Stimulated activated CD8-positive, alpha-beta memory T cell treated with anti-CD3 and anti-CD28 coated beads, Interleukin-4, amount 100 ng/mL, for 1 hour (primary cell): ENCODE measurements around the gene TTC33.
"Not testable (repeated sequence)": the region's sequence is repeated elsewhere in the genome, so short reads cannot be mapped to it uniquely, and the experiment has no call there.

Experiments
- DNase-seq, 2 donors: peaks; one replicate each; pipeline ENCODE4 v3.0.0-alpha.2; 2020; ENCODE audit warnings: low read depth in 2 of 2, low spot score in 1 of 2

Gene TTC33

DNA sequence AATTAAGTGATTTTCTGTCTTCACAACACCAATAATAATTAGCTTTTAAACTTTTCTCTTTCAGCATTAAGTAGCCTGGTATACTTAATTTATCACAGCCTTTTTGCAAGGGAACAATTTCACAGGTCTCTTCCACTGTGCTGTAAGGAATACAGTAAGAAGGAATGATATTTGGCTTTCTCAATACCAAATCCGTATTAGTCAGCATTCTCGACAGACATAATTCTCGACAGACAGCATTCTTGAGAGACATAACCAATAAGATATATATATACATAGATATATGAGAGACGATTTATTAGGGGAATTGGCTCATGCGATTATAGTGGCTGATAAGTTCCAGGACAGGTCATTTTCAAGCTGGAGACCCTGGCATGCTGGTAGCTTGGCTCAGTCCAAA is 24.4 kb upstream of the TTC33 start:
- DNase-seq = no peak

DNA sequence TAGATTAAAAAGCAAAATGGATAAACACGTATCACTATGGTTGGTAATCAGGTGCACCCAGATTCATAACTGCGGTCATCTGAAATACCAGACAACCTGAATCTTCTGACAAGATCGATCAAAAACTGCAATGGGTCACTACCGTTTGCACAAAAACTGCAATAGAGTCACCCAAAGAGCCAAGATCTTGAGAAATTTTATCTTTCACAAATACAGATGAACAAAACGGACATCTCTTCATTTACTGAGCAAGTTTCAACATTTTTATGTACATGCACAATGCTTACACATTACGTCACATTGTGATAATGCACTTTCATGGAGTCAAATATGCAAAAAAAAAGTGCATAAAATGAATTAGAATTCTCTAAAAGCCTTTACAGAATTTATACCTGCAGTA is 23.8 kb upstream of the TTC33 start:
- no peak for DNase-seq

DNA sequence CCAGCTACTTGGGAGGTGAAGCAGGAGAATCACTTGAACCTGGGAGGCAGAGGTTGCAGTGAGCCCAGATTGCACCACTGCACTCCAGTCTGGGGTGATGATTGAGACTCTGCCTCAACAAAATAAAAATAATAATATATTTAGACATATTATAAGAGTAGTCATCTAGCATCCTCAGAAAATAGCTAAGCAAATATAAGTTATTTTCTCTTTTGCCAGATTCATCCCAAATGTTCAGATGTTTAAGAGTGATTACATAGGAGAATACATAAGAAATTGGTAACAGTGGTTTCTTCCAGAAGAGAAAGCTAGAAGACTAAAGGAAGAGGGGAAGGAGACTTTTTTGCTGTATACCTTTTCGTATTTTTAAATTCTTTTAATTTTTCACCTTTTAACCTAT is 22.4 kb upstream of the TTC33 start:
- DNase-seq = no peak

DNA sequence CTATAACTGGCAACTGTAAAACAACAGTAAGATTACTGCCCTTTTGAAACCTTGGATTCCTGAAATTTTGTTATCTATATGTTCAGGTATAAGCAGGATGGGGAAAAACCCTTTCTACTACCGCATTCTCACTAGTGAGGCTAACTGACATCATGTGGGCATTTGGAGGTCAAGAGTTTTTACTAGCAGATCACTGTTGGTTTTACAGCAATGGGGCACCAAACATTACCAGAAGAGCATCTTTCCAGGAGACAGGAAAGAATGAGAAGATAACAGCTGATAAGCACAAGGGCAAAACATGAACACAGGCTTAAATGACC is 20.9 kb upstream of the TTC33 start:
- no peak for DNase-seq

DNA sequence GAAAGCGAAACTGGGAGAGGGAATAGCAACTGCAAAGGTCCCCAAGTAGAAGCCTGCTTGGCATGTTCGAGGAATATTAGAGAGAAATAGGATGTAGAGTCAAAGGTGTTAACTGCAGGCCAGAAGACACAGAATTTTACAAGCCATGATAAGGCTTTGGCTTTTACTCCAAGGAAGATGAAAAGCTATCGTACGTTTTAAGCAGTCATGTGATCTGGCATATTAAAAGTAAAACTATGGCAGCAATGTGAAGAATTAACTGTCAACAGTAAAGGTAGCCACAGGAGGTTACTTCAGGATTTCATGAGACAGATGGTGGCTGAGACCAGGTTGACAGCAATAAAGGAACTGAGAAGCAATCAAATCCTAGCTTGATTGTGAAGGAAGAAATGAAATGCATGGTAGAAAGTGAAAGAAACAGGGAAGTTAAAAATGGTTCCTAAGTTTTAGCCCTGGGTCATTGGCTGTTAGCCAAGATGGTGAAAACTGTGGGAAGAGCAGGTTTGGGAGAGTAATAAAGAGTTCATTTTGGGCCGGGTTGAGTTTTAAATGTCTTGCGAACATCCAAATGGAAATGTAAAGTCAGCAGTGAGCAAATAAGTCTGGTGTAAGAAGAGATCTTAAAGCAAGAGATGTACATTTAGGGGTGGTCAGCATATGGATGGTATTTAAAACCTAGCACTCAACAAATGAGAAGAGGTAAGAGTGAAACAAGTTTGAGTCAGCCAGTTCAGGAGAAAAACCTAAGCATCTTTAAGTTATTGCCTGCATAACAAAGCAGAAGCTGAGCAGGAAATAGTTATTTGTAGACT is 20.3 kb upstream of the TTC33 start:
- DNase-seq = no peak

DNA sequence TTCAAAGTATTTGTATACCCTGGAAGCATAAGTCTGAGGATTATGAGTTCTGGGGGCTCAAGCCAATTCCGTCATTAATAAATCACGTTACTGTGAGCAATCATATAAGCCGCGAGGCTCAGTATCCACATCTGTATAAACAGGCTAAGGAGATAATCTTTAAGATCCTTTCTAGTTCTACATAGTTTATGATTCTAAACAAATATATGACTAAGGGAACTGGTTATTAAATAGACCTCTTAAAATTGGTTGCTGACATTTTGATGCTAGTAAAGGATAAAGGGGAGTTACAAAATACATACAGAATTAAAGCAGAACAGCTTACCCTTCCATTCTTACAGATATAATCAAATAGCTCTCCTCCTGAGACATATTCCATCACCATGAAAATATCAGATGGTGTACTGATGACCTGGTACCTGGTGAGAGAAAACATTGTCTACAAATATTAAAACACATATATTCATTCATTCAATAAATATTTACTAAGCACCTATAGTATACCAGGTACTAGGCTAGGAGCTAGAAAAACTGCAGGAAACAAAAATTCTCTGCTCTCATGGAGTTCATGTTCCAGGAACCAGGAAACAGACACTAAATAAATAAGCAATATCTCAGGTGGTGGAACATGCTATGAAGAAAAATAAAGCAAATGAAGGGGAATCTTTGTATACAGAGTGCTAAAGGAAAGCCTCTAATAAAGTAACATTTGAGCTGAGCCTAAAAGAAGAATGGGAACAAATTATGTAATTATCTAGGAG is 19.5 kb upstream of the TTC33 start:
- DNase-seq = no peak

DNA sequence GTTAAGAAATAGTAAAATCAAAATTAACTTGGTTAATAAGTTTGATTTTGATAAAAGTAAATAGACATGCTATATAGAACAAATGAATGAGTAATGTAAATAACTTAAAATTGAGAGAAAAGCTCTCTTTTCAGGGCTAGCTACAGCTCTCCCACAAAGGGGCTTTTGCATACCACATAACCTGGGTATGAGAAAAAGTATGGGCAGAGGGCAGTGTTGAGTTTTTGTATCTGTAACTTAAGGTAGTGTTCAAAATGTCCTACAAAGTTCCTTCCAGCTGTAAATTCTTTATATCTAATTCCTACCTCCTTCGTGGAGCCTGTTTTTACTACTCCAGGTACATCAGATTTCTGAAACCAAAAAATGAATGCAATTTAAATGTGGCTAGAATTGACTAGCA is 18.9 kb upstream of the TTC33 start:
- DNase-seq = no peak

DNA sequence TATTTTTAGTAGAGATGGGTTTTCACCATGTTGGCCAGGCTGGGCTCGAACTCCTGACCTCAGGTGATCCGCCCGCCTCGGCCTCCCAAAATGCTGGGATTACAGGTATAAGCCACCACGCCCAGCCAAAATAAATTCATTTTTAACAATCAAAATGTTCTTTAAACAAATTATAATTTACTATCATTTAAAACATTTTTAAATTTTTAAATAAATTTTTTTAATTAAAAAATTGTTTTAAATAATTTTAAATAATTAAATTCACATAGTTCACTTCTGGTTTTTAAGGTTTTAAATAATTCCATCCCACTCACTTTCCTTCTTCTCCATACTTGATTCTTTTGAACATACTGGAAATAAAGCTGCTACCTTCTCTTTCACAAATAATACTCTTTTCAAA is 15.0 kb upstream of the TTC33 start:
- DNase-seq = no peak

DNA sequence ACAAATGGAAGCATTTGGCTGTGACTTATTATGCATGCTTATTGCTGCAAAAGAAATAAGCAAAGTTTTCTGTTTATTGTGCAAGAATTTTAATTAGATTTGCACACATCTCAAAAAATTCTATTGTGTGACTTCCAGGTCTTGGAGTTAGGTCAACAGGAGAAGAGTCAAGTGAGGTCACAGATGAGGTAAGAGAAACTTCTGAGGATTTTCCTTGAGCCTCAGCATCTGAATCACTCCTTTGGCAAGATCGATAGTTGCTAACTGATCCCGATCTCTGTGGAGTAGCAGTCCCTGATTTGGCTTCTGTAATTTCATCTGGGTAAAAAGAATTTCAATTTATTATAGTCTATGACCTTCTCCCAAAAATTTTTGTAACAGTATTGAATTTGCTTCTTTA is 6.9 kb upstream of the TTC33 start:
- no peak for DNase-seq

DNA sequence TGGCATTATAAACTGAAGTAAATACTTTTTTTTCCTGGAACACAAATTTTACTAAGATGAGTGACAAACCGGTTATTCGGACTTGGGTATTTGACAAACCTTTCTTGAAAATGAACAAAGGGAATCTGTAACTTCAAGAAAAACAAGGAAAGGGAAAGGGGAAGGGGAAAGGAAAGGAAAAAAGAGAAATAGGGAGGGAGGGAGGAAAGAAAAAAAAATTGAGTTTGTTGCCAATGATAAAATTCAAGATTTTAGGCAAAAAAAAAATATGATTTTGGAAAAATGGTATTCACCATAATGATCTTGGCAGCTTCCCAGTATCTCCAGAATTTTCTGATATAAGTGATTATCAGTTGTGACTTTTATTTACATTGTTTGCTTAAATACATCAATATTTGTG is 1.6 kb upstream of the TTC33 start:
- DNase-seq = no peak

DNA sequence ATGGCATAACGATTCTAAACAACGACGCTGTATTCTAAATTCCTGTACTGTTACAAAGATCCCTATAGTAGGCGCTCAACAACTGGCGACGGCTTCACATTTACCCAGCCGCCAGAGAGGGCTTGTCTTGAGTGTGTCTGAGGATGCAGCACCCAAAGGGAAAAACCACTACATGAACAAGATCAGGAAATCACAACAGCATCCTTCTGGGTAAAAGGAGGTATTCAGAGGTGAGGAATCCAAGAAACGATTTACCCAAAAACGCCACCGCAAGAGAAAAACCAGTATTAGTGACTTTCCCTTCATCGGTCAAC is 711 bp downstream of the TTC33 start:
- DNase-seq = peak; percentile 19 to 34

DNA sequence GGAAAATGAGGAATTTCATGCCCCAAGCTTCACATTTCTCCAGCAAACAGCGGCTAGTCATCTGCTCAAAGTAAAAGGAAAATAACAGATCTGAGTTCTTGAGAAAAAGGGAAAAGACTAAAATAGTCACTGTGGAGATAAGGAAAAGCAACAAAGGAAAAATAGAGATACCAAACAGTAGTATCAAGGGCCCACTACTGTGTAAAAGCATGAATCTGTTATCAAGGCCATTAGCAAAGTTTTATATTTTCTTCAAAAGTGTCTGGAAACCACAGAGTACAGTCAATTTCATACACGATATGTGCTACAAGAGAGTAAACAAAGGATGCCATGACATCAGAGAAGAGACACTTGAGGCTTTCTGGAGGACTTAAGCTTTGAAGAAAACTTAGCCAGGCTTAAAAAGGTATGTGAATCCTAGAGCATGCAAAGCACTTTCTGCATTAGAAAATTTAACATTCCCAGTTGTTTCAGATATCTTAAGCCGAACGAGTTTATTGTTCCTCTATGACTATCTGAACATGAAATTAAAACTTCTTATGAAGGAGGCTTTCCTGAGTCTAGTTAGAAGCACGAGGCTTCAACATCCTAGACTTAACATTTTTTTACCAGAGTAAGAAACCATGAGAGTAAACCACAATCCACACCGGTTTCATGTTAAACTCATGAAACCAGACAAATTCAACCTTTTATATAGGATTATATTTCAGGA is 1.2 kb downstream of the TTC33 start:
- DNase-seq = no peak

DNA sequence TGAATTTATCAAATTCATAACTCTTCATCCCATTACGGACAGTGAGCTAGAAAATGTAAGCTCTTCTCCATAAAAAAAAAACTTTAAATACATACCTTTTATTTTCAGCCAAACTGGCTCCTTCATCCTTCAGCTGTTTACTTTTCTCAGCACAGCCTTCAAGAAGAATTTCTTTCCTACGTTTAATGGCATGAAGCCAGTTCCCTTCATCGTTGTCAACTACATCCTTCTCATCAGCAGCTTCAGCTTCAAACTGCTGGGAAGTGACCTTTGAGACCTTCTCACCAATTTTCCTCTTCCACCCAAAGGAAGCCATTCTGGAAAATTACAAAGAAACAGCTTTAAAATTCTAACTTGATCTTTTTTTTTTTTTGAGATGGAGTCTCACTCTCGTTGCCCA is 9.1 kb downstream of the TTC33 start:
- DNase-seq = no peak

DNA sequence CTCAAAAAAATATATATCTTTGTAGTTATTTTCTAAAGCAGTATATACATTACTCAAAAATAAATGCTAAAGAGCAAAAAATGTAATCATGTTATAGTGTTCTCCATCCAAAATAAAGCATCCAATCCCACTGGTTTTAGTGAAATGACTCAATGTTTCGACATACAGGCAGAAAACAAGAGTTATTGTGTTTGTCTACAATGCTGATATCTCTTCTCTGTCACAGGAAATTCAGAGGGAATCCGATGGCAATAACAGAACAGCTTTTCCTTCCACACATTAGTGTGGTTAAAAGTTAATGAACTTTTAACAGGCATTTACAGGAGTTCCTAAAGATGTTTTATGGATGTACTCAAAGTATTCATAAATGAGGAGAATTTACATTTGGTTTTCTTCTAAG is 12.0 kb downstream of the TTC33 start:
- DNase-seq = no peak

DNA sequence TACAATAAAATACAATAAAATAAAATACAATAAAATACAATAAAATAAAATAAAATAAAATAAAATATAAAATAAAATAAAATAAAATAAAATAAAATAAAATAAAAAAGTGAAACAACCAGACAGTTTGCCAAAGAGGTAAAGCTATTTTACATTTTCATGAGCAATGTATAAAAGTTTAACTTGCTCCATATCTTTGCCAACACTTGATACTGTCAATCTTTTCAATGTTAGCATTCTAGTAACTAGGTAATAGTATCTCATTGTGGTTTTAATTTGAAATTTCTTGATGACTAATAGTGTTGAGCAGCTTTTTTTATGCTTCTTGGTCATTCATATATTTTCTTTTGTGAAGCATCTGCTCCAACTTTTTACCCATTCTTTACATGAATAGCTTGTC is 17.3 kb downstream of the TTC33 start:
- no peak for DNase-seq

DNA sequence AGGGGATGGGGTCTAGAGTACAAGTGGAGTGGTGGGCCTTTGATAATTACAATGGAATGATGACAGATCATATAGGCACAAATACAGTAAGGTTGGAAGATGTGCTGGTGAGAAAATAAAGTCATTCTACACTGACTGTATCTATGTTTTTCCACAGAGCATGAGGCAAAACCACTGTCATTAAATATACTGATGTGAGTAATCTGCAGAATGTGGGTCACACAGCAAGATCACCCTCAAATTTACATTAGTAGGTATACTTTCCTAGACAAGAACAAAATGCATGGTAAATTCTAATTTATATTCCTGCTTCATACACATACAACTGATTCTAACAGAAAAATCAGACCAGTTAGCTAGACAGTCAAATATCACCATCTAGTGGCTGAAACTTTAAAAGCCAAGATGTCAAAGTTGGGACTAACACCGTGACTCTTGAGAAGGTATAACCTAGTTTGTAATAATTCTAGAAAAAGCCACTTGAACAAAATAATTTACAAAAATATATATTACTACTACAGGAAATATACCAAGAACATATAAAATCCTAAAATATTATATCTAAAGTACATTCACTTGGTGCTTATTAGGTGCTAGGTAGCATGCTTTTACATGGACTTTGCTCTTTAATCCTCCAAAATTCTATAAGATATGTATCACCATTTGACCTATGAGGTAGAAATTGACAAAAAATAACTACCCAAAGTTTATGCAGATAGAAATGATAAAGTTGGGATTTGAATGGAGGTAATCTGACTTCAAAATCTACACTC is 19.5 kb downstream of the TTC33 start:
- DNase-seq = no peak

DNA sequence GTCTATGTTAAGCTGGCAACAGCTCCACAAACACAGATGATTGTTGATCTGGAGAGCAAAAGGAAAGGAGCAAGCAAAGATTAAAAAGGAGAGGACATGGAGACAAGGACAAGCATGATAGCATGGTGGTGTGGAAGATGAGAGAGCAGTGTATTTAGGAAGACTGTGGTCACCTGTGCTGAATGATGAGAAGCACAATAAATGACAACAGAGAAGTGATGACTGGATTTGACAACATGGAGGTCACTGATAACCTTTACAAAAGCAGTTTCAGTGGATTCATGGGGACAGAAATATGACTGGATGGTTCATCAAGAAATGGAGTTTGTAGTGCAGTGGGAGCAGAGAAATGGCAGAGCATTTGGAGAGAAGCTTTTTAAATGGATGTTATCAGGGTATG is 20.2 kb downstream of the TTC33 start:
- no peak for DNase-seq

DNA sequence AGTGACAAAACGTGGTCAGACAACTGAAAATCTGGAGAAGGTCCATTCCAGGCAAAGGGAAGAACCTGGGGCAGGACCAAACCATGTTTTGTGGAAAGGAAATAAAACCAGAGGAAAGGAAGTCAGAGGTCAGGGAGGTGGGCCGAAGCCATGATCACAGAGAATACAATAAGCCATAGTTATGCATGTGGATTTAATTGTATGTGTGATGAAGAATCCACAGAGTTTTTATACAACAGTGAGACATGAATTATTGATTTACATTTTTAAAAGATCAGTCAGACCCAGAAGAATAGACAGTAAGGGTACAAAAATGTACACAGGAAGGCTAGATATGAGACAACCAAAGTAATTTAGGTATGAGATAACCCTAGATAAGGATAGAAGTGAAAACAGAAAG is 20.8 kb downstream of the TTC33 start:
- DNase-seq = no peak

DNA sequence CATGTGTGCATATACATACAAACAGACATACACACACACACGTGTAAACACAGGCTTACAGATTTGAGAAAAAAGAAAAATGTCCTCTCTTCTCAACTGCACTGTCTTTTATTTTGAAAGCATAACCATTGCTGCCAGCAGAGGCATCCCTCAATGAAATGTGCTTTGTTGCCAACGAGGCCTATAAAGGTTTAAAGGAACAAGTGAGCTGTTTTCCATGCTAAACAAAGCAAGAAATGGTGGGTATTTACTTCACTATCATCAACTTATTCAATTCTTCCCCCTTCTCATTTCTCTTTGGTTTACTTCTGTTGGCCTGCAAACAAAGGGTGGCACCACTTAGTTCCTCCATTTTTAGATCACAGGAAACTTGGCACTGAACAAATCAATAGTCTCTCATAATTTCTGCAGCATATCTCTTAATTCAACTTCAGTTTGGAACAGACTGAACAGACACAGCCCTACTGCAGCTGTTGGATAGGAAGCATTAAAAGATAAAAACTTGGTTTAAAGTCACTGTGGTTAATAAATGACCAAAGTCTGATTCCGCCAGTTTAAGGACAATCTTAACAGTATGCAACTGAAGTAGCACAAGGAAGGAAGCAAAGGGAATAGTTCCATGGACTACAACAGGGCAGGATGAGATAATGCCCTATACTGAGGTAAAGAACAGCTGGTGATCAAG is 21.7 kb downstream of the TTC33 start:
- no peak for DNase-seq

DNA sequence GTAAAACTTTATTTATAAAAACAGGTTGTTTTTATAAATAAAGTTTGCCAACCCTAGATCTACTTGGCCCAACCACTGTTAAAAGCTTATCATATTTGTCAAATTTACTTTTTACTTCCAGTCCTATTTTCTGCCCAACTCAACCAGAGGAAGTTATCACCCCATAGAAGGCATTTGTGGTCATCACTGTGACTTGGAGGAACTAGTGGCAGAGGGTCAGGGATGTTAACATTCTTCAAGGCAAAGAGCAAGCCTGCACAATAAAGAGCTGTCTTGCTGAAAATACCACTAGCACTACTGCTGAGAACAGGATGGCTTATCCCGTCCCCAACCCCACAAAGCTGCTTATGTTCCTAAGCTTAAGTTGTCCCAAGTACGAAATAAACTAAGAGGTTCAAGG is 22.3 kb downstream of the TTC33 start:
- no peak for DNase-seq

DNA sequence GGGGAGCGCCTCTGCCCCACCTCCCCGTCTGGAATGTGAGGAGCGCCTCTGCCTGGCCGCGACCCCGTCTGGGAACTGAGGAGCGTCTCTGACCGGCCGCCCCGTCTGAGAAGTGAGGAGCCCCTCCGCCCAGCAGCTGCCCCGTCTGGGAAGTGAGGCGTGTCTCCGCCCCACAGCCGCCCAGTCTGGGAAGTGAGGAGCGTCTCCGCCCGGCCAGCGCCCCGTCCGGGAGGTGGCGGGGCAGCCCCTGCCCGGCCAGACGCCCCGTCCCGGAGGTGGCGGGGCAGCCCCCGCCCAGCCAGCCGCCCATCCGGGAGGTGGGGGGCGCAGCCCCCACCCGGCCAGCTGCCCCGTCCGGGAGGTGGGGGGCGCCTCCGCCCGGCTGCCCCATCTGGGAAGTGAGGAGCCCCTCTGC is 33.3 kb downstream of the TTC33 start:
- DNase-seq = not testable (repeated sequence)
